H1 (cell line): Measurements from ENCODE around the gene TJP2. TPM values are rescaled to one million over a fixed set of nuclear protein-coding genes. Genes with fewer than 3 reads are reported as not detected.

Experiments used
- CTCF ChIA-PET: fragments of 300-600 bp; sonication (Branson Sonifier 250); formaldehyde crosslinking; loops from one replicate; lab custom pipeline; 2021; ENCODE audit not compliant: partially characterized antibody; lab: Charles Lee
- POLR2A ChIA-PET: fragments of 300-600 bp; sonication (Branson Sonifier 250); formaldehyde crosslinking; loops from one replicate; lab custom pipeline; 2021; ENCODE audit warnings: inconsistent platforms; ENCODE audit not compliant: partially characterized antibody; lab: Charles Lee
- DNase-seq, 2 experiments: peaks; one replicate each; pipeline versions ENCODE4 v3.0.0 to v3.0.0-alpha.2; 2010 to 2022; ENCODE audit warnings: low spot score in 2 of 2, low read depth in 1 of 2, mixed read lengths in 1 of 2
- FAIRE-seq: peaks from 2 replicates; lab custom pipeline; 2011; peaks lifted over from hg19 to GRCh38; lab: Jason Lieb, UNC
- H2AFZ ChIP-seq: 2 replicates; pipeline ENCODE4 v1.8.1; 2012; ENCODE audit warnings: low read length, inconsistent platforms
- H2AK5ac ChIP-seq: 2 replicates; pipeline ENCODE4 v1.6.1; 2013; ENCODE audit warnings: low read depth, low read length
- H2BK120ac ChIP-seq: replicated peaks from 2 replicates; pipeline ENCODE3; 2013; ENCODE audit warnings: low read depth, low read length, inconsistent platforms
- H2BK12ac ChIP-seq: 2 replicates; pipeline ENCODE4 v1.6.1; 2013; ENCODE audit warnings: low read depth, low read length
- H2BK15ac ChIP-seq: 2 replicates; pipeline ENCODE4 v1.6.1; 2013; ENCODE audit warnings: low read length
- H2BK20ac ChIP-seq: 2 replicates; pipeline ENCODE4 v1.6.1; 2013; ENCODE audit warnings: low read length
- H2BK5ac ChIP-seq: 2 replicates; pipeline ENCODE4 v1.6.1; 2013; ENCODE audit warnings: low read depth, low read length
- H3K14ac ChIP-seq: 2 replicates; pipeline ENCODE4 v1.6.1; 2013; ENCODE audit warnings: inconsistent platforms; ENCODE audit not compliant: insufficient read length
- H3K18ac ChIP-seq: 2 replicates; pipeline ENCODE4 v1.6.1; 2013; ENCODE audit warnings: low read length; ENCODE audit errors: extremely low read depth
- H3K23ac ChIP-seq: 2 replicates; pipeline ENCODE4 v1.6.1; 2013; ENCODE audit warnings: inconsistent platforms; ENCODE audit not compliant: insufficient read length
- H3K23me2 ChIP-seq: 2 replicates; pipeline ENCODE4 v1.6.1; 2013; ENCODE audit warnings: low read depth, low read length
- H3K27ac ChIP-seq: 2 replicates; pipeline ENCODE4 v1.6.1; 2011; ENCODE audit warnings: low read depth, low read length, inconsistent platforms
- H3K27me3 ChIP-seq, 4 experiments: replicated peaks in 1 of 4; 1 replicate in 1 of 4; 2 replicates in 3 of 4; pipeline versions ENCODE4 v1.6.1 to v1.8.1; 2011 to 2013; ENCODE audit warnings: low read length in 3 of 4, mild to moderate bottlenecking in 3 of 4, inconsistent platforms in 2 of 4, mixed read lengths in 2 of 4, moderate library complexity in 1 of 4; ENCODE audit not compliant: control insufficient read depth in 3 of 4, insufficient read depth in 3 of 4; ENCODE audit errors: extremely low read depth in 1 of 4
- H3K36me3 ChIP-seq, 4 experiments: 2 replicates each; pipeline versions ENCODE4 v1.6.1 to v1.8.1; 2011 to 2013; ENCODE audit warnings: mild to moderate bottlenecking in 4 of 4, low read length in 3 of 4, moderate library complexity in 2 of 4, control low read depth in 1 of 4, inconsistent platforms in 1 of 4; ENCODE audit not compliant: insufficient read depth in 4 of 4, control insufficient read depth in 2 of 4
- H3K4ac ChIP-seq: replicated peaks from 2 replicates; pipeline ENCODE3; 2013; ENCODE audit warnings: low read length, low read depth, mixed read lengths, inconsistent platforms; ENCODE audit not compliant: insufficient read length
- H3K4me1 ChIP-seq, 4 experiments: replicated peaks in 1 of 4; 1 replicate in 1 of 4; 2 replicates in 3 of 4; pipeline versions ENCODE4 v1.6.1 to v1.8.1; 2011 to 2013; ENCODE audit warnings: low read length in 3 of 4, inconsistent platforms in 2 of 4, mixed read lengths in 1 of 4; ENCODE audit not compliant: insufficient read depth in 4 of 4, control insufficient read depth in 3 of 4
- H3K4me2 ChIP-seq, 2 experiments: 2 replicates each; pipeline versions ENCODE4 v1.6.1 to v1.8.1; 2011 to 2013; ENCODE audit warnings: low read depth in 2 of 2, low read length in 2 of 2, control low read depth in 1 of 2, inconsistent platforms in 1 of 2, mild to moderate bottlenecking in 1 of 2; ENCODE audit not compliant: insufficient read depth in 1 of 2
- H3K4me3 ChIP-seq, 4 experiments: fragments of 200-600, 300-600 bp in 1 of 4; sonication (generic), shearing (Covaris generic), sonication (Bioruptor Twin) in 1 of 4; 2 replicates each; pipeline versions ENCODE4 v1.5.1 to v1.8.1; 2011 to 2016; ENCODE audit warnings: low read length in 4 of 4, low read depth in 3 of 4, control low read depth in 2 of 4, inconsistent platforms in 2 of 4, mild to moderate bottlenecking in 2 of 4, mixed read lengths in 1 of 4, moderate library complexity in 1 of 4; ENCODE audit not compliant: insufficient read depth in 2 of 4; ENCODE audit errors: extremely low read depth in 1 of 4
- H3K56ac ChIP-seq: replicated peaks from 2 replicates; pipeline ENCODE3; 2013; ENCODE audit warnings: low read depth, mild to moderate bottlenecking, mixed read lengths, low read length, inconsistent platforms; ENCODE audit not compliant: insufficient read length
- H3K79me1 ChIP-seq: 2 replicates; pipeline ENCODE4 v1.6.1; 2013; ENCODE audit warnings: low read depth, low read length, control low read depth
- H3K79me2 ChIP-seq, 2 experiments: 2 replicates each; pipeline versions ENCODE4 v1.6.1 to v1.8.1; 2012 to 2013; ENCODE audit warnings: low read length in 2 of 2, mild to moderate bottlenecking in 2 of 2, inconsistent platforms in 1 of 2; ENCODE audit not compliant: insufficient read depth in 2 of 2, control insufficient read depth in 1 of 2
- H3K9ac ChIP-seq, 4 experiments: replicated peaks in 1 of 4; 1 replicate in 1 of 4; 2 replicates in 3 of 4; pipeline versions ENCODE4 v1.6.1 to v1.8.1; 2011 to 2013; ENCODE audit warnings: low read depth in 3 of 4, low read length in 3 of 4, control low read depth in 2 of 4, mild to moderate bottlenecking in 2 of 4, moderate library complexity in 2 of 4, inconsistent platforms in 1 of 4; ENCODE audit errors: extremely low read depth in 1 of 4
- H3K9me3 ChIP-seq, 2 experiments: 2 replicates each; pipeline versions ENCODE4 v1.6.1 to v1.8.1; 2012 to 2013; ENCODE audit warnings: mild to moderate bottlenecking in 2 of 2, moderate library complexity in 2 of 2, control low read depth in 1 of 2, inconsistent platforms in 1 of 2, low read depth in 1 of 2, low read length in 1 of 2, mixed read lengths in 1 of 2; ENCODE audit not compliant: insufficient read depth in 2 of 2
- H4K20me1 ChIP-seq, 2 experiments: replicated peaks in 1 of 2; 2 replicates each; pipeline versions ENCODE3 to v1.8.1; 2011 to 2013; ENCODE audit warnings: inconsistent platforms in 2 of 2, low read length in 2 of 2, mild to moderate bottlenecking in 1 of 2; ENCODE audit not compliant: insufficient read depth in 2 of 2, control insufficient read depth in 1 of 2
- H4K5ac ChIP-seq: 2 replicates; pipeline ENCODE4 v1.6.1; 2013; ENCODE audit warnings: low read length, low read depth, mixed read lengths, inconsistent platforms; ENCODE audit not compliant: insufficient read length
- H4K8ac ChIP-seq: 2 replicates; pipeline ENCODE4 v1.8.0; 2013; ENCODE audit warnings: mild to moderate bottlenecking, moderate library complexity, low read length, inconsistent platforms; ENCODE audit not compliant: insufficient read depth; ENCODE audit errors: extremely low read depth
- H4K91ac ChIP-seq: replicated peaks from 2 replicates; pipeline ENCODE3; 2013; ENCODE audit warnings: low read length, mixed read lengths, inconsistent platforms; ENCODE audit not compliant: insufficient read length
- EGR1 ChIP-seq: IDR thresholded peaks from 2 replicates; pipeline ENCODE4 v1.6.1; 2011; ENCODE audit warnings: low read depth, low read length, borderline replicate concordance
- NANOG ChIP-seq: IDR thresholded peaks from 2 replicates; pipeline ENCODE4 v1.6.1; 2011; ENCODE audit warnings: low read length, low read depth, mild to moderate bottlenecking, inconsistent platforms; ENCODE audit not compliant: insufficient read depth, poor library complexity, severe bottlenecking
- WGBS, 2 experiments: shearing (Covaris generic) in 1 of 2; methylation state at CpG; one replicate each; pipeline versions ENCODE4 v1.1.6 to v1.1.7; 2013 to 2015; ENCODE audit warnings: low lambda C conversion rate in 2 of 2, mixed read lengths in 2 of 2, inconsistent platforms in 1 of 2, low coverage in 1 of 2, missing lambda C conversion rate in 1 of 2; ENCODE audit not compliant: insufficient replicate concordance in 2 of 2, insufficient coverage in 1 of 2, insufficient read length in 1 of 2; ENCODE audit errors: extremely low coverage in 1 of 2, missing lambda C conversion rate in 1 of 2; 5-methylcytosine and 5-hydroxymethylcytosine counted together
- polyA plus RNA-seq, 7 experiments: library from polyadenylated mRNA; depleted of rRNA in 3 of 7; stranded (reverse) in 5 of 7; unstranded in 2 of 7; fragments of >200 nt in 5 of 7; fragments of 200-250 nt in 2 of 7; gene quantifications; 1 replicate in 5 of 7; 2 replicates in 1 of 7; 4 replicates in 1 of 7; pipeline versions ENCODE4 v1.2.1 to v1.2.3, GENCODE V29; 2011 to 2013; ENCODE audit warnings: missing spikeins in 2 of 7, mixed read lengths in 2 of 7
- total RNA-seq: library from RNA; stranded (reverse); fragmentation: NEBNext Ultra II Directional; extraction: Animal tissue kit (Norgen Biotek cat#: 25700); gene quantifications from 2 replicates; pipeline ENCODE4 v1.2.1, GENCODE V29; 2021

Gene TJP2
- total and polyA plus RNA-seq, 2 of the 8 experiments (the other 6 are each of a cell fraction or from before 2014, with no cell fraction given), result 54.9 to 137 TPM

GRCh38 chr9:69190086-69190862, 16.2 kb downstream of the TJP2 start:
- ChIA-PET POLR2A (interaction anchor here (0.5 kb wide), 1 partner anchor 41 kb away, joined by 3 read pairs; no protein-coding TSS in a partner anchor), CTCF (interaction anchor here (0.6 to 6.7 kb wide), 6 partner anchors 12 to 774 kb away, joined by 3 to 100 read pairs (median 4); no protein-coding TSS in a partner anchor)
- H2BK12ac ChIP-seq, result no peak overlapping the region
- DNase-seq, result no peak
- no peak overlapping the region for H3K4ac ChIP-seq
- peaks cover 5 to 6% of the 10 kb centered on the region in 2 experiments for H4K20me1 ChIP-seq
- no peaks in the 10 kb centered on the region for H3K36me3 ChIP-seq
- no peaks in the 10 kb centered on the region for H3K27me3 ChIP-seq
- no peak overlapping the region for H2BK5ac ChIP-seq
- TF ChIP-seq EGR1 (no peak), NANOG (no peak)
- H3K27ac ChIP-seq, result no peak overlapping the region
- no peak overlapping the region for H4K8ac ChIP-seq
- H4K5ac ChIP-seq, result no peak overlapping the region
- H3K79me2 ChIP-seq, result peaks cover 0 to 84% of the 10 kb centered on the region in 2 experiments; a peak in 3 of 4 replicates
- H3K4me3 ChIP-seq, result no peak overlapping the region
- FAIRE-seq, result no peak
- H2BK20ac ChIP-seq, result no peak overlapping the region
- no peak overlapping the region for H3K9ac ChIP-seq
- peaks cover 0 to 11% (median 2%) of the 10 kb centered on the region in 4 experiments; a peak in 3 of 7 replicates for H3K4me1 ChIP-seq
- H2AFZ ChIP-seq, result no peak overlapping the region
- no peak overlapping the region for H3K18ac ChIP-seq
- H3K23ac ChIP-seq, result no peak overlapping the region
- no peak overlapping the region for H4K91ac ChIP-seq
- no peaks in the 10 kb centered on the region for H3K23me2 ChIP-seq
- no peaks in the 10 kb centered on the region for H3K9me3 ChIP-seq
- peaks cover 11% of the 10 kb centered on the region for H3K79me1 ChIP-seq
- no peak overlapping the region for H2AK5ac ChIP-seq
- no peak overlapping the region for H3K56ac ChIP-seq
- no peak overlapping the region for H2BK120ac ChIP-seq
- 75% methylated on average over 5 of the region's 5 CpGs; no CpG with 5 or more reads in 1 of the 2 experiments for WGBS, 2 experiments
- no peak overlapping the region for H3K4me2 ChIP-seq
- H2BK15ac ChIP-seq, result no peak overlapping the region
- H3K14ac ChIP-seq, result no peak overlapping the region
